H9 (cell line): Measurements from ENCODE around the gene HMX1. TPM values are rescaled to one million over a fixed set of nuclear protein-coding genes. Genes with fewer than 3 reads are reported as not detected.

Source experiments
- DNase-seq: peaks from one replicate; pipeline ENCODE4 v3.0.0-alpha.2; 2017
- H2AFZ ChIP-seq: one replicate; pipeline ENCODE4 v1.6.1; 2013; ENCODE audit warnings: mild to moderate bottlenecking, low read length, control low read depth, moderate library complexity
- H2AK5ac ChIP-seq: 2 replicates; pipeline ENCODE4 v1.6.1; 2013; ENCODE audit warnings: low read length, control low read depth, mixed read lengths; ENCODE audit not compliant: insufficient read length
- H2BK120ac ChIP-seq: one replicate; pipeline ENCODE4 v1.6.1; 2013; ENCODE audit warnings: low read depth, mild to moderate bottlenecking, low read length, control low read depth, inconsistent platforms; ENCODE audit not compliant: poor library complexity, severe bottlenecking
- H2BK12ac ChIP-seq: 2 replicates; pipeline ENCODE4 v1.6.1; 2013; ENCODE audit warnings: low read length, control low read depth, mixed read lengths, low read depth; ENCODE audit not compliant: insufficient read length
- H2BK15ac ChIP-seq: 2 replicates; pipeline ENCODE4 v1.6.1; 2013; ENCODE audit warnings: low read depth, low read length, control low read depth
- H2BK20ac ChIP-seq: one replicate; pipeline ENCODE4 v1.6.1; 2013; ENCODE audit warnings: low read depth, mild to moderate bottlenecking, low read length, control low read depth, inconsistent platforms; ENCODE audit not compliant: poor library complexity, severe bottlenecking
- H2BK5ac ChIP-seq: 2 replicates; pipeline ENCODE4 v1.6.1; 2013; ENCODE audit warnings: low read length, control low read depth, mixed read lengths; ENCODE audit not compliant: insufficient read length
- H3K14ac ChIP-seq: 2 replicates; pipeline ENCODE4 v1.6.1; 2013; ENCODE audit warnings: low read length, control low read depth; ENCODE audit not compliant: insufficient read depth
- H3K18ac ChIP-seq: 2 replicates; pipeline ENCODE4 v1.6.1; 2013; ENCODE audit warnings: low read depth, mild to moderate bottlenecking, mixed read lengths, low read length, control low read depth; ENCODE audit not compliant: insufficient read length
- H3K23ac ChIP-seq: 2 replicates; pipeline ENCODE4 v1.6.1; 2013; ENCODE audit warnings: low read length, control low read depth, mixed read lengths, low read depth; ENCODE audit not compliant: insufficient read length
- H3K23me2 ChIP-seq: 2 replicates; pipeline ENCODE4 v1.6.1; 2013; ENCODE audit warnings: low read depth, mild to moderate bottlenecking, mixed read lengths, low read length, control low read depth; ENCODE audit not compliant: insufficient read length, poor library complexity, severe bottlenecking
- H3K27ac ChIP-seq: 2 replicates; pipeline ENCODE4 v1.5.1; 2013; ENCODE audit warnings: low read length, control low read depth, mixed read lengths, low read depth; ENCODE audit not compliant: insufficient read length
- H3K27me3 ChIP-seq: 2 replicates; pipeline ENCODE4 v1.6.1; 2013; ENCODE audit warnings: low read length, control low read depth, inconsistent platforms; ENCODE audit not compliant: insufficient read depth
- H3K4ac ChIP-seq: 2 replicates; pipeline ENCODE4 v1.6.1; 2013; ENCODE audit warnings: low read depth, mild to moderate bottlenecking, control low read depth, inconsistent platforms, low read length, moderate library complexity
- H3K4me1 ChIP-seq: 2 replicates; pipeline ENCODE4 v1.6.1; 2013; ENCODE audit warnings: low read length, control low read depth, inconsistent platforms; ENCODE audit not compliant: insufficient read depth
- H3K4me2 ChIP-seq: 2 replicates; pipeline ENCODE4 v1.6.1; 2013; ENCODE audit warnings: low read length, control low read depth, mixed read lengths; ENCODE audit not compliant: insufficient read length, insufficient read depth
- H3K56ac ChIP-seq: 2 replicates; pipeline ENCODE4 v1.6.1; 2013; ENCODE audit warnings: low read depth, mild to moderate bottlenecking, mixed read lengths, low read length, control low read depth; ENCODE audit not compliant: insufficient read length
- H3K79me1 ChIP-seq: 2 replicates; pipeline ENCODE4 v1.6.1; 2013; ENCODE audit warnings: low read depth, mild to moderate bottlenecking, moderate library complexity, low read length, control low read depth, inconsistent platforms; ENCODE audit not compliant: insufficient read depth, poor library complexity, severe bottlenecking
- H3K79me2 ChIP-seq: 2 replicates; pipeline ENCODE4 v1.6.1; 2013; ENCODE audit warnings: low read length, control low read depth, inconsistent platforms; ENCODE audit not compliant: insufficient read depth
- H3K9ac ChIP-seq: 2 replicates; pipeline ENCODE4 v1.6.1; 2013; ENCODE audit warnings: low read length, control low read depth, mixed read lengths; ENCODE audit not compliant: insufficient read length; ENCODE audit errors: extremely low read depth
- H3K9me3 ChIP-seq: one replicate; pipeline ENCODE4 v1.6.1; 2013; ENCODE audit warnings: low read depth, low read length, inconsistent platforms; ENCODE audit not compliant: control insufficient read depth
- H3T11ph ChIP-seq: one replicate; pipeline ENCODE4 v1.6.1; 2013; ENCODE audit warnings: mild to moderate bottlenecking, low read length, control low read depth, inconsistent platforms
- H4K20me1 ChIP-seq: one replicate; pipeline ENCODE4 v1.6.1; 2013; ENCODE audit not compliant: control insufficient read depth, insufficient read length, insufficient read depth
- H4K5ac ChIP-seq: 2 replicates; pipeline ENCODE4 v1.6.1; 2013; ENCODE audit warnings: low read depth, mild to moderate bottlenecking, mixed read lengths, low read length, control low read depth; ENCODE audit not compliant: insufficient read length
- H4K8ac ChIP-seq: replicated peaks from 2 replicates; pipeline ENCODE4 v1.6.1; 2013; ENCODE audit warnings: low read length, control low read depth, mixed read lengths, low read depth; ENCODE audit not compliant: insufficient read length
- H4K91ac ChIP-seq: 2 replicates; pipeline ENCODE4 v1.6.1; 2013; ENCODE audit warnings: low read depth, mild to moderate bottlenecking, moderate library complexity, mixed read lengths, low read length, control low read depth; ENCODE audit not compliant: insufficient read length
- H3K27ac Mint-ChIP-seq, 3 experiments: 2 replicates in 2 of 3; 3 replicates in 1 of 3; pipeline ENCODE4 v1.8.0; 2020 to 2021; ENCODE audit warnings: mixed read lengths in 3 of 3, mild to moderate bottlenecking in 1 of 3, moderate library complexity in 1 of 3
- H3K27me3 Mint-ChIP-seq: 2 replicates; pipeline ENCODE4 v1.8.0; 2021; ENCODE audit warnings: low read depth, mild to moderate bottlenecking, moderate library complexity, mixed read lengths
- H3K36me3 Mint-ChIP-seq, 3 experiments: 2 replicates in 2 of 3; 3 replicates in 1 of 3; pipeline ENCODE4 v1.8.0; 2020 to 2021; ENCODE audit warnings: low read depth in 3 of 3, mixed read lengths in 3 of 3; ENCODE audit not compliant: insufficient read depth in 1 of 3
- H3K4me1 Mint-ChIP-seq, 2 experiments: 2 replicates each; pipeline ENCODE4 v1.8.0; 2020; ENCODE audit warnings: mixed read lengths in 2 of 2
- H3K4me3 Mint-ChIP-seq, 2 experiments: 2 replicates in 1 of 2; 3 replicates in 1 of 2; pipeline ENCODE4 v1.8.0; 2020 to 2021; ENCODE audit warnings: mild to moderate bottlenecking in 2 of 2, mixed read lengths in 2 of 2, moderate library complexity in 1 of 2
- H3K9me3 Mint-ChIP-seq, 2 experiments: 2 replicates in 1 of 2; 3 replicates in 1 of 2; pipeline ENCODE4 v1.8.0; 2020; ENCODE audit warnings: mild to moderate bottlenecking in 2 of 2, mixed read lengths in 2 of 2, moderate library complexity in 1 of 2
- WGBS: extraction: QIAGEN DNeasy Blood & Tissue Kit; methylation state at CpG from one replicate; pipeline ENCODE4 v1.1.7; 2013; ENCODE audit warnings: missing lambda C conversion rate, low lambda C conversion rate, mixed read lengths; ENCODE audit not compliant: insufficient read length; ENCODE audit errors: extremely low coverage; 5-methylcytosine and 5-hydroxymethylcytosine counted together
- total RNA-seq: library from RNA; stranded (reverse); gene quantifications from 2 replicates; pipeline ENCODE4 v1.2.1, GENCODE V29; 2021
- TF ChIP-seq, protein P1 (sequence below): fragments of 200-600 bp; sonication (generic); conservative IDR thresholded peaks from 3 replicates; pipeline ENCODE4 v1.8.0; 2021; ENCODE audit warnings: antibody characterized with exemption, mild to moderate bottlenecking

Gene HMX1
- total RNA-seq, 1 experiment from 2014 or later: 0.26 TPM

DNA sequence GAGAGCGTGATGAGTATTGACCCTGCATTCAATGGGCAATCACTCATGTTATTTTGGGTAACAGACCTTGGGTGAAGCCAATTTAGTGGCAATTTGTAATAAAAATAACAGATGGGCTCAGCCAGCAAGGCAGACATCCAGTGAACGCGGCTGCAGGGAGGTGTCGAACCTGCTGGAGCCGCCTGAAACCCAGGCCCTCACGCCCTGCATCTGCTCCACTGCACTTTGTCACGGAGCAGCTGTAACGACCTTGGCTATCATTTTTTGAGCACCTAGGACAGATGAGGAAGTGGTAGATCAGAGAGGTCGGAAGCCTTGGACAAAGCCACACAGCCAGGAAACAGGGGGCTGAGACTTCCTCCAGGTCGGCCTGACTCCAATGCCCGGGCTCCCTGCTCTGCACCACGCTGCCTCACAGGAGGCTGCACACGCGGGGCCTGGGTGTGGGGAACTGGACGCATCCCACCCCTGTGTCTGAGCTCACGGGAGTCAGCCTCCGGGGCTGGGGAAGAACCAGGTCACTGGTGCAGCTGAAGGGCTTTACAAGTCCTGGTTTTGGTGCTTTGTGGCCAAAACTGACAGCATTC, 19.4 kb downstream of the HMX1 start:
- Histone ChIP-seq H3K4me2 (no peak overlapping the region), H2BK15ac (no peak overlapping the region), H3T11ph (no peak overlapping the region), H3K4me1 (no peaks in the 10 kb centered on the region), H2BK120ac (no peak overlapping the region), H2BK12ac (no peak overlapping the region), H3K23me2 (no peaks in the 10 kb centered on the region), H3K56ac (no peak overlapping the region), H3K27me3 (peaks cover 34% of the 10 kb centered on the region), H3K79me2 (no peaks in the 10 kb centered on the region), H3K27ac (no peak overlapping the region), H3K9me3 (no peaks in the 10 kb centered on the region), H2AFZ (no peak overlapping the region), H4K5ac (no peak overlapping the region), H2BK5ac (no peak overlapping the region), H3K14ac (no peak overlapping the region), H4K91ac (no peak overlapping the region), H2BK20ac (no peak overlapping the region), H2AK5ac (no peak overlapping the region), H4K8ac (no peak overlapping the region), H3K4ac (no peak overlapping the region), H3K18ac (no peak overlapping the region), H4K20me1 (no peaks in the 10 kb centered on the region), H3K23ac (no peak overlapping the region), H3K9ac (no peak overlapping the region), H3K79me1 (no peaks in the 10 kb centered on the region)
- TF ChIP-seq, protein P1, sequence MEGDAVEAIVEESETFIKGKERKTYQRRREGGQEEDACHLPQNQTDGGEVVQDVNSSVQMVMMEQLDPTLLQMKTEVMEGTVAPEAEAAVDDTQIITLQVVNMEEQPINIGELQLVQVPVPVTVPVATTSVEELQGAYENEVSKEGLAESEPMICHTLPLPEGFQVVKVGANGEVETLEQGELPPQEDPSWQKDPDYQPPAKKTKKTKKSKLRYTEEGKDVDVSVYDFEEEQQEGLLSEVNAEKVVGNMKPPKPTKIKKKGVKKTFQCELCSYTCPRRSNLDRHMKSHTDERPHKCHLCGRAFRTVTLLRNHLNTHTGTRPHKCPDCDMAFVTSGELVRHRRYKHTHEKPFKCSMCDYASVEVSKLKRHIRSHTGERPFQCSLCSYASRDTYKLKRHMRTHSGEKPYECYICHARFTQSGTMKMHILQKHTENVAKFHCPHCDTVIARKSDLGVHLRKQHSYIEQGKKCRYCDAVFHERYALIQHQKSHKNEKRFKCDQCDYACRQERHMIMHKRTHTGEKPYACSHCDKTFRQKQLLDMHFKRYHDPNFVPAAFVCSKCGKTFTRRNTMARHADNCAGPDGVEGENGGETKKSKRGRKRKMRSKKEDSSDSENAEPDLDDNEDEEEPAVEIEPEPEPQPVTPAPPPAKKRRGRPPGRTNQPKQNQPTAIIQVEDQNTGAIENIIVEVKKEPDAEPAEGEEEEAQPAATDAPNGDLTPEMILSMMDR: no peak
- Mint-ChIP-seq H3K9me3 (peaks cover 0 to 4% of the 10 kb centered on the region in 2 experiments; a peak in 1 of 5 replicates), H3K27ac (no peak overlapping the region), H3K36me3 (no peaks in the 10 kb centered on the region), H3K4me1 (peaks cover 20 to 36% of the 10 kb centered on the region in 2 experiments), H3K27me3 (peaks cover 78% of the 10 kb centered on the region), H3K4me3 (no peak overlapping the region)
- WGBS: no CpG with 5 or more reads among the region's 17 CpGs
- no peak for DNase-seq
